Breast epithelium (tissue), 3 donors: ENCODE measurements around the gene GGT7.

Experiments used
- CTCF ChIP-seq, 3 donors: fragments of 450-650 bp; IDR thresholded peaks; one replicate each; pipeline ENCODE4 v1.5.1; 2016 to 2017; ENCODE audit warnings: antibody characterized with exemption in 3 of 3, mild to moderate bottlenecking in 3 of 3, moderate library complexity in 3 of 3
- POLR2A ChIP-seq: fragments of 450-650 bp; IDR thresholded peaks from one replicate; pipeline ENCODE4 v1.6.1; 2016; ENCODE audit warnings: antibody characterized with exemption, mild to moderate bottlenecking, moderate library complexity
- POLR2AphosphoS5 ChIP-seq, 3 donors: sonication (generic); formaldehyde crosslinking; IDR thresholded peaks; one replicate each; pipeline ENCODE4 v1.6.1; 2017; ENCODE audit warnings: antibody characterized with exemption in 3 of 3

- TF ChIP-seq CTCF (IDR thresholded peaks at IDR 0.05) (no peak), POLR2A (no peak), POLR2AphosphoS5 (IDR thresholded peaks at IDR 0.05) (no peak)
Observed at GRCh38 chr20:34895465-34895864, 22.8 kb upstream of the GGT7 start.
